8988T (cell line): Measurements from ENCODE around the gene VIL1.

Experiments
- DNase-seq: peaks from one replicate; pipeline ENCODE4 v3.0.0; 2011

Gene VIL1

DNA sequence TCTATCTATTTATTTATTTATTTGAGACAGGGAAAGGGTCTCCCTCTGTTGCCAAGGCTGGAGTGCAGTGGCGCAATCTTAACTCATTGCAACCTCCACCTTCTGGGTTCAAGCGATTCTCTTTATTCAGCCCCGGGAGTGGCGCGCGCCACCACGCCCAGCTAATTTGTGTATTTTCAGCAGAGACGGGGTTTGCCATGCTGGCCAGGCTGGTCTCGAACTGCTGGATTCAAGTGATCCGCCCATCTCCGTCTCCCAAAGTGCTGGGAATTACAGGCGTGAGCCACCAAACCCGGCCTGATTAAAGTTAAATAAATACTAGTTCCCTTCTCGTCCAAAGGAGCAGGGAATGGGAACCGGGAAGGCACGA, 23.5 kb upstream of the VIL1 start:
- DNase-seq: no peak

- peak; percentile 93 for DNase-seq
These were observed 22.9 kb upstream of the VIL1 start for GRCh38 chr2:218395826-218396687.

DNA sequence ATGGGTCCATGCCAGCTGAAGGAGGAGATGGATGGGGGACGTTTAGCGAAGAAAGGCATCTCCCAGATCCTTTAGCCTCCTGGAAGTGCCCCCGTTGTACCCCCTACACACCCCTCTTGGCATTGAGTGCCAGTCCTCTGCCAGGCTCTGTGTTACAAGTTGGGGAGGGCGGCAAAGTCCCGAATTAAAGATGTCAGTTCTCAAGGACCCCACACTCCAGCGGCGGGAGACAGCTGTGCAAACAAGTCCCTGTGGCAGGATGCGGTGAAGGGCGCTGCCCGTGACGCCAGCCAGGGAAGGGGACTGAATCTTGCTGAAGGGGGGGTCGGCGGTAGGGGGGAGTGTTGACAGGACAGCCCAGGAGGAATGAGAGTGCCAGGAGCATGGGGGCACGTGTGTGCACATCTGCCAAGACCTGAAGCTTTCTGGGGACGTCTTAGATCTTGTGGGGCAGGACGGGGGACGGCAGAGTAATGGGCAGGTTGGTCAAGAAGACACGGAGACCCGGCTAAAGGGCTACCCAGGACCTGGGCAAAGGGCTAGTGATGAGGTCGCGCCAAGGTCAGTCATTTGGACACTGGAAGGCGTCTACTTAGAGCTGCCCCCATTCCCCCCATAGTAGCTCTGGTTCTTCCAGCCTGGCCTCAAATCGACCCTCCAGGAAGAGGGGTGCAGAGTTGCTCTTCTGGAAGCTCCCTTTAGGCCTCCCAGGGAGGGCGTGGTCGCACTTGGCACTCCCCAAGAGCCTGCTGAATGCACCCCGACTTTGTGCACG, 22.0 kb upstream of the VIL1 start:
- DNase-seq: peak; percentile 78

GRCh38 chr2:218397463-218397819, 21.5 kb upstream of the VIL1 start:
- no peak for DNase-seq

GRCh38 chr2:218397820-218398436, 21.0 kb upstream of the VIL1 start:
- peak; percentile 55 for DNase-seq

DNA sequence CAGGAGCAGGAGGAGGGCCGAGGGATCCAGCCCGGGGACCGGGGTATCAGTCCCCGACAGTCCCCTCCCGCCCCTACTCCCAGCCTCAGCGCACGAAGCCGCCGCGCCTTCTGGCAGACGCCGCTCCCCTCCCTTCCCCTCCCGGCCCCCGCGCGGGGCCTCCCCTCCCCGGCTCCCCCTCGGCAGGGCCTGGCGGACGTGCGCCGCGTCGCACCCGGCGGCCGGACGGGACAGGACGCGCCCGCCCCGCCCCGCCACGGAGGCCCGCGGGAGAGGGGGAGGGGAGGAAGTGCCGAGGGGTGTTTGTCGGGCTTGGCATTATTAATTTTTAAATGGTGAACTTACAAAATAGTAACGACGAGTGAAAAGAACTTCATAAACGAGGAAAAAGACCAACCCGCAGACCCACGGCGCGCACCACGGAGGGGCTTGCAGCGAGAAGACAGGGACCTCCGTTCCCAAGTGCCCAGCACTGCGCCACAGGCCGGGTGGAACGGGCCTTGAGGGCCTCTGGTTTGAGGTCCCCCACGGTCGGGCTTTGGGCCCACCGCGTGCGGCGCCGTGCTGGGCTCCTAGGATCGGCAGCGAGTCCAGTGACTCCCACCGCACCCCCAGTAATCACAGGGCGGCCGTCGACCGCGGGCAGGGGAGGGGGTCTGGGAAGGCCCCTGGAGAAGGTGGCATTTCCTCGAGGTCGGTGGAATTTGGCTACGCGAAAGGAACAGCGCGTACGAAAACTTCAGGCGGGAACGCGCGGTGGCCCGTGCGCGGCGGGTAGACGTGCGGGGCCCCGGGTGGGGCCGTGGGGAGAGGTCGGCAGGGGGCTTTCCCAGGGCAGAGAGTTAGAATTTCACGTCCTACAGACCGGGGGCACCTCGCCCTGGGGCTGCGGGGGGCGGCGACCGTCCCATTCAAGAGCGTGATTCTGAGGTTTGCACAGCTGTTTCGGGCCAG, 20.2 kb upstream of the VIL1 start:
- DNase-seq: no peak

DNA sequence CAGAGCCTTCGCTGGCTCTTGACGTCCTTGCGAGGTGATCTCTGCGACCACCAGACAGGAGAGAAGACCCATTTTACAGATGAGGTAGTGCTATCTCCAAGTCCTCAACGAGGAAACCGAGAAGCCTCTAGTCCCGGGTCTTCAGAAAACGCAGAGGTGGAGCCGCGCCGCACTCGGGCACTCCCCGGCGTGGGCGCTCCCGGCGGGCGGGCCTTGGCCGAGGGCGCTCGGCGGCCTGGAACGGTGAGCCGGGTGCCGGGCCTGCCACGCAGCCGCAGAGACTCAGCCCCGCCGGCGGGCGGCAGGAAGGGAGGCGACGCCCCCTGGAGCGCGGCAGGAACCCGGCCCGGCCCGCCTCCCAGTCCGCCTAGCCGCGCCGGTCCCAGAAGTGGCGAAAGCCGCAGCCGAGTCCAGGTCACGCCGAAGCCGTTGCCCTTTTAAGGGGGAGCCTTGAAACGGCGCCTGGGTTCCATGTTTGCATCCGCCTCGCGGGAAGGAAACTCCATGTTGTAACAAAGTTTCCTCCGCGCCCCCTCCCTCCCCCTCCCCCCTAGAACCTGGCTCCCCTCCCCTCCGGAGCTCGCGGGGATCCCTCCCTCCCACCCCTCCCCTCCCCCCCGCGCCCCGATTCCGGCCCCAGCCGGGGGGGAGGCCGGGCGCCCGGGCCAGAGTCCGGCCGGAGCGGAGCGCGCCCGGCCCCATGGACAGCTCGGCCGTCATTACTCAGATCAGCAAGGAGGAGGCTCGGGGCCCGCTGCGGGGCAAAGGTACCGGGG, 19.3 kb upstream of the VIL1 start, which contains the start of gene CTDSP1:
Gene CTDSP1 (plus strand): TSS at position 478 of the 776 bp plus-strand sequence. CDS start 223 bp downstream, at position 701.
- peak; percentile 99 for DNase-seq

DNA sequence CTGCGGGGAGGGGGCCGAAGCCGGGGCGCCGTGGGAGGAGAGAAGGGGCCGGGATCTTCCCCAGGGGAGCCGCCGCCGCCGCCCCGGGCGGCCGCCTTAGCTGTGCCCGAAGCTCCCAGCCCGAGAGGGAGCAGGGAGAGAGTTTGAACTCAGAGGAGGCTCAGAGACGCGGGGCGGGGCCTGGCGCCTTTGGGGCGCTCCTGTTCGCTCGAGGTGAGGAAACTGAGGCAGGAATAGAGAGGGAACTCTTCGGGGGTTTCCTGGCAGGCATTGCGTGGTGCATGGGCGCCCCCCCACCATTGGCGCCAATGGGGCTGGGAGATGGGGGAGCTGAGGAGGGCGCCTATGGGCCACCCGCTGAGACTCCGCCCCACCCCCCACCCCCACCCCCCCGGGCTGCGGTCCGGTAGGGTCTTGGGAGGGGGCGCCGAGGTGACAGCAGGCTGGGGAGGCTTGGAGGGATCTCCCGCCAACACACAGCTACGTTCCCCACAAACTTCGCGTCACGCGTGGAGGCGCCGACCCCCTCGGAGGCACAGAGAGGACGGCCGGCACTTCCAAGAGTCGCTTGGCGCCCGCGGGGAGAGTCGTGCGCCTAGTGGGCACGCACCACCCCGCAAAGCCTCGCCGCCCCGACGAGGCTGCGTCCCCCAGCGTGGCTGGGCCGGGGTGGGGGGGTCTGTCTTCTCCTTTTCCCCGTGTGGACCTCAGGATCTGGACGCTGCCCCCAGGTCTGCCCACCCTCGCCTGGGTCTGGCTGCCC, 18.6 kb upstream of the VIL1 start:
- peak; percentile 59 for DNase-seq

DNA sequence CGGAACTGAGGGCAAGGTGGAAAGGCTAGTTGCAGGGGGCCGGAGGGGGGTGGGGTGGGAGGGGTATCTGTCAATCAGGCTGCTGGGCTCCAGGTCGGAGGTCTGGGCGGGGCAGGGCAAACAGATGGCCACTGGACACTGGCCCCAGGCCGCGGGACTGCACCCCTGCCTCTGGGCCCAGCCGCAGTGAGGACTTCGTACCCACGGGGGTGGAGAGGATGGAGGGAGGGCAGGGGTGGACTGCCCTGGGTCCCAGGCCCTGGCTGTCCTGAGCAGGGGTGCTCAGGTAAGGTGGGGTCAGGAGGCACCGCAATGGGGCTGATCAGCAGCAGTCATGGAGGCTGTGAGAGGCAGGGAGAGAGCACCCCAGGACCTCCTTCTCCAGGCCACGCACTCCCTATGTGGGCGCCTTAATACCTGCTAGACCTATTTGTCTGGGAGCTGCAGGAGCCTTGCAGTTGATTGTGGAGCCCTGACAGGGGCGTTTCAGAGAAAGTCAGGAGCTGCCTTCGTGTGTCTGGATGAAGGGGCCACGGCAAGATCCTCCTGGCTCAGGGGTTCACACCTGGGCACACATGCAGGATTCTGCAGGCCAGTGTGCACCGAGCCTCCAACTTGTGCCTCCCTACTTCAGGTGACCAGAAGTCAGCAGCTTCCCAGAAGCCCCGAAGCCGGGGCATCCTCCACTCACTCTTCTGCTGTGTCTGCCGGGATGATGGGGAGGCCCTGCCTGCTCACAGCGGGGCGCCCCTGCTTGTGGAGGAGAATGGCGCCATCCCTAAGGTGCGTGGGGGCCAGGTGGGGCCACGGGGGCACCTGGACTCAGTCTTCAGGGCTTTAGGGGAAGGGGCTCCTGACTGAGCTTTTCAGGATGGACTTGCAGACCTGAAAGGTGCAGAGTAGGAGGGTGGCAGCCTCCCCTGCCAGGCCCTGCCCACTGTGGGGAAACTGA, 17.7 kb upstream of the VIL1 start:
- DNase-seq: peak; percentile 52

GRCh38 chr2:218401890-218402289, 17.0 kb upstream of the VIL1 start:
- no peak for DNase-seq

DNA sequence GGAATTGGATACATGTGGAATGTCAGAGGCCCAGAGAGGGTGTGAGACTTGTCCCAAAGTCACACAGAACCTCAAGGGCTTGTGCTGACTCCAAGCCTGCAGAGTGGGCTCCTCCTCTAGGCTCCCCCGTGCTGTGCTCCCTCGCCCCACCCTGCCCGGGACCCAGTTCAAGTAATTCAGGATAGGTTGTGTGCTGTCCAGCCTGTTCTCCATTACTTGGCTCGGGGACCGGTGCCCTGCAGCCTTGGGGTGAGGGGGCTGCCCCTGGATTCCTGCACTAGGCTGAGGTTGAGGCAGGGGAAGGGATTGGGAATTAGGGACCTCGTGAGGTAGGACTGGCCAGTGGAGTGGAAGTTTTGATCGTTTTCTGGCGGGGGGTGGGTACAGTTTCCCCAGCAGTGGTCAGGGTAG, 16.4 kb upstream of the VIL1 start:
- DNase-seq: no peak

DNA sequence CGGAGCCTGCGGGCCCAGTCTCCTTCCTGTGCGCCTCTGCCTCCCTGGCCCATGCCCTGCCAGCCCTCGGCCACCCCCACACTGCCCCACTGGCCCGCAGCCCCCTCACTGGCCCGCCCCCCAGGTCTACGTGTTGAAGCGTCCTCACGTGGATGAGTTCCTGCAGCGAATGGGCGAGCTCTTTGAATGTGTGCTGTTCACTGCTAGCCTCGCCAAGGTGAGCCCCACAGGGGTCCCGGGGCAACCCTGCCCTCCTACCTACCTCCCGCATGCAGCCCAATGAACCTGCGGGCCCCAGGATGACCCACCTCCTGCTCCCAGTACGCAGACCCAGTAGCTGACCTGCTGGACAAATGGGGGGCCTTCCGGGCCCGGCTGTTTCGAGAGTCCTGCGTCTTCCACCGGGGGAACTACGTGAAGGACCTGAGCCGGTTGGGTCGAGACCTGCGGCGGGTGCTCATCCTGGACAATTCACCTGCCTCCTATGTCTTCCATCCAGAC, 16.0 kb upstream of the VIL1 start:
- DNase-seq: no peak

DNA sequence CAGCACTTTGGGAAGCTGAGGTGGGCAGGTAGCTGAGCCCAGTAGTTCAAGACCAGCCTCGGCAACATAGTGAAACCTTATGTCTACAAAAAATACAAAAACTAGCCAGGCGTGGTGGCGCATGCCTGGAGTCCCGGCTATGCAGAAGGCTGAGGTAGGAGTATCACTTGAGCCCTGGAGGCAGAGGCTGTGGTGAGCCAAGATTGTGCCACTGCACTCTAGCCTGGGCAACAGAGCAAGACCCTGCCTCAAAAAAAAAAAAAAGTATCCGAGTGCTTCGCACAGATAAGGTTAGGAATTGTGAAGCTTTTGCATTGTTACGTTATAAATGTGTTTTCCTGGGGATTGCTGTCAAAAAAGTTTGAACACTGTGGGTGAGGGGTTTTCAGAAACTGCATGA, 15.1 kb upstream of the VIL1 start:
- no peak for DNase-seq

DNA sequence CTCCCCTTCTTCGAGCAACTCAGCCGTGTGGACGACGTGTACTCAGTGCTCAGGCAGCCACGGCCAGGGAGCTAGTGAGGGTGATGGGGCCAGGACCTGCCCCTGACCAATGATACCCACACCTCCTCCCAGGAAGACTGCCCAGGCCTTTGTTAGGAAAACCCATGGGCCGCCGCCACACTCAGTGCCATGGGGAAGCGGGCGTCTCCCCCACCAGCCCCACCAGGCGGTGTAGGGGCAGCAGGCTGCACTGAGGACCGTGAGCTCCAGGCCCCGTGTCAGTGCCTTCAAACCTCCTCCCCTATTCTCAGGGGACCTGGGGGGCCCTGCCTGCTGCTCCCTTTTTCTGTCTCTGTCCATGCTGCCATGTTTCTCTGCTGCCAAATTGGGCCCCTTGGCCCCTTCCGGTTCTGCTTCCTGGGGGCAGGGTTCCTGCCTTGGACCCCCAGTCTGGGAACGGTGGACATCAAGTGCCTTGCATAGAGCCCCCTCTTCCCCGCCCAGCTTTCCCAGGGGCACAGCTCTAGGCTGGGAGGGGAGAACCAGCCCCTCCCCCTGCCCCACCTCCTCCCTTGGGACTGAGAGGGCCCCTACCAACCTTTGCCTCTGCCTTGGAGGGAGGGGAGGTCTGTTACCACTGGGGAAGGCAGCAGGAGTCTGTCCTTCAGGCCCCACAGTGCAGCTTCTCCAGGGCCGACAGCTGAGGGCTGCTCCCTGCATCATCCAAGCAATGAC, 14.4 kb upstream of the VIL1 start:
- no peak for DNase-seq

- DNase-seq: no peak
These were observed 13.7 kb upstream of the VIL1 start for GRCh38 chr2:218405086-218405745.

- DNase-seq: no peak
These were observed 13.1 kb upstream of the VIL1 start for GRCh38 chr2:218405746-218406208.

DNA sequence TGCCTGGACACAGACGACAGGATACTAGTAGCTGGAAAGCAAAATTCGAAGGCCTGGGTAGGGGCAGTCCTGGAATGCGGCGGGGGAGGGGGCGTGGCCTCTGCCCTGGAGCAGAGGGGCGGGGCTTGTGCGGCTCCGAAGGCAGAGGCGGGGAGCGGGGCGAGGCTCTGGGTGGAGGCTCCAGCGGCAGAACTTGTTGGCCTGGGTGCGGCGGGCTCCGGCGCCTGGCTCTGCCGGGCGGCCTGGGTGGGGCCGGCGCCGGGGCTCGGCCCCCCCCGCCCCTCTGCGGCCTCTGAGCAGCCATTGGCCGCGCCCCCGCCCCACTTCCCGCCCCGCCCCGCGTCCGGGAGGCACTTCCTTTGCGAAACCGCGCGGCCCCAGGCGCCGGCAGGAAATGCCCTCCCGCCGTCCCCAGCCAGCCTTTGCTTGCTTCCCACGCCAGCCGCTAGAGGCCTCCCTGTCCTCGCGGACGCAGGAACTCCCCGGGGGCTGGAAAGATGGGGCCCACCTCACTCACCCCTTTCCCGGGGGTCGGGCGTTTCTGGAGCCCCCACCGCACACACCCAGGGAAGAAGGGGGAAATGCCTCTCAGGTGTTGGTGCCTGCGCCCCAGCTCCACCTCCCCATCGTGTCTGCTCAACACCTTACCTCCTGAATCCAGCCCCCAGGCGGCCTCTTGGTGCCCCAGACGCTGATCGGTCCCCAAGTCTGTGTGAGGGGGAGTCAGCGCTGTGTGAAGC, 12.5 kb upstream of the VIL1 start:
- peak; percentile 96 for DNase-seq
